SK-N-SH (cell line): ENCODE results near the gene CD200R1. TPM values are rescaled to one million over a fixed set of nuclear protein-coding genes. Genes with fewer than 3 reads are reported as not detected.
A peak's percentile ranks its signal among the peaks of the same experiment; 100 is the strongest.

ENCODE experiments used
- CTCF ChIA-PET: fragments of 300-600, 350-600 bp; formaldehyde crosslinking; extraction: SDS; loops from one replicate; lab custom pipeline; 2021; lab: Yijun Ruan, JAX
- POLR2A ChIA-PET: fragments of 350-600 bp; sonication (Branson Sonifier 250); formaldehyde crosslinking; extraction: SDS; loops from one replicate; lab custom pipeline; 2020; ENCODE audit warnings: antibody characterized with exemption, inconsistent platforms; lab: Yijun Ruan, JAX
- DNase-seq: peaks from one replicate; pipeline ENCODE4 v3.0.0; 2012
- H2AFZ ChIP-seq: fragments of 200-600 bp; sonication (generic); 2 replicates; pipeline ENCODE4 v1.8.1; 2016; ENCODE audit warnings: antibody characterized with exemption, mild to moderate bottlenecking, low read depth
- H3F3A ChIP-seq: fragments of 200-600 bp; sonication (generic); replicated peaks from 2 replicates; pipeline ENCODE3; 2016; ENCODE audit warnings: antibody characterized with exemption, mild to moderate bottlenecking; ENCODE audit not compliant: insufficient read depth
- H3K27ac ChIP-seq, 2 experiments: fragments of 200-500 bp in 1 of 2; fragments of 200-600 bp in 1 of 2; sonication (Bioruptor generic) in 1 of 2; sonication (generic), shearing (Covaris generic) in 1 of 2; 2 replicates each; pipeline versions ENCODE4 v1.5.1 to v1.6.1; 2014 to 2016; ENCODE audit warnings: low read depth in 2 of 2, inconsistent platforms in 1 of 2, low read length in 1 of 2, mild to moderate bottlenecking in 1 of 2, mixed read lengths in 1 of 2
- H3K27me3 ChIP-seq: fragments of 200-600 bp; sonication (generic), shearing (Covaris generic); 2 replicates; pipeline ENCODE4 v1.6.1; 2016; ENCODE audit warnings: mixed run types; ENCODE audit not compliant: insufficient read depth
- H3K36me3 ChIP-seq, 2 experiments: fragments of 200-500 bp in 1 of 2; fragments of 200-600 bp in 1 of 2; sonication (Bioruptor generic) in 1 of 2; sonication (generic) in 1 of 2; replicated peaks in 1 of 2; 2 replicates each; pipeline versions ENCODE3 to v1.5.1; 2014 to 2016; ENCODE audit warnings: low read length in 1 of 2, mild to moderate bottlenecking in 1 of 2; ENCODE audit not compliant: insufficient read depth in 2 of 2, control insufficient read depth in 1 of 2
- H3K4me1 ChIP-seq, 2 experiments: fragments of 200-500 bp in 1 of 2; fragments of 200-600 bp in 1 of 2; sonication (Bioruptor generic) in 1 of 2; sonication (generic), shearing (Covaris generic) in 1 of 2; 2 replicates each; pipeline versions ENCODE4 v1.5.1 to v1.6.1; 2014 to 2016; ENCODE audit warnings: low read depth in 1 of 2, low read length in 1 of 2, mixed run types in 1 of 2; ENCODE audit not compliant: insufficient read depth in 2 of 2, control insufficient read depth in 1 of 2
- H3K4me2 ChIP-seq: fragments of 200-600 bp; sonication (generic), shearing (Covaris generic); 2 replicates; pipeline ENCODE4 v1.6.1; 2017; ENCODE audit warnings: mixed run types
- H3K4me3 ChIP-seq, 2 experiments: fragments of 200-500 bp in 1 of 2; fragments of 200-600 bp in 1 of 2; sonication (Bioruptor generic) in 1 of 2; sonication (generic), shearing (Covaris generic) in 1 of 2; 2 replicates each; pipeline versions ENCODE4 v1.5.1 to v1.8.1; 2014 to 2016; ENCODE audit warnings: low read depth in 2 of 2, inconsistent platforms in 1 of 2, low read length in 1 of 2, mild to moderate bottlenecking in 1 of 2, mixed read lengths in 1 of 2, moderate library complexity in 1 of 2
- H3K79me2 ChIP-seq: fragments of 200-600 bp; sonication (generic); 2 replicates; pipeline ENCODE4 v1.8.1; 2017; ENCODE audit warnings: mild to moderate bottlenecking; ENCODE audit not compliant: insufficient read depth
- H3K9ac ChIP-seq: fragments of 200-600 bp; sonication (generic); 2 replicates; pipeline ENCODE4 v1.6.1; 2017; ENCODE audit warnings: mixed run types
- H3K9me2 ChIP-seq: fragments of 200-600 bp; sonication (generic); 2 replicates; pipeline ENCODE4 v1.6.1; 2017; ENCODE audit warnings: mixed run types
- H3K9me3 ChIP-seq: fragments of 200-600 bp; sonication (generic); 2 replicates; pipeline ENCODE4 v1.6.1; 2017; ENCODE audit warnings: mixed run types, mild to moderate bottlenecking, moderate library complexity
- H4K20me1 ChIP-seq: fragments of 200-600 bp; sonication (generic); 2 replicates; pipeline ENCODE4 v1.6.1; 2017; ENCODE audit warnings: mild to moderate bottlenecking, mixed run types; ENCODE audit not compliant: insufficient read depth
- CHD2 ChIP-seq: fragments of 150-350 bp; IDR thresholded peaks from 2 replicates; pipeline ENCODE4 v1.6.1; 2018; ENCODE audit warnings: low read length; ENCODE audit not compliant: partially characterized antibody
- CTCF ChIP-seq: fragments of 200-600 bp; sonication (generic); IDR thresholded peaks from 2 replicates; pipeline ENCODE4 v1.6.1; 2017; ENCODE audit warnings: antibody characterized with exemption, mild to moderate bottlenecking, moderate library complexity
- ELF1 ChIP-seq: IDR thresholded peaks from 2 replicates; pipeline ENCODE4 v1.4.0; 2012
- EZH2phosphoT487 ChIP-seq: fragments of 200-600 bp; sonication (generic); IDR thresholded peaks from 2 replicates; pipeline ENCODE4 v1.6.1; 2017; ENCODE audit warnings: low read depth, mixed run types, mild to moderate bottlenecking, antibody characterized with exemption, moderate library complexity, borderline replicate concordance
- FOSL2 ChIP-seq: IDR thresholded peaks from 2 replicates; pipeline ENCODE4 v1.4.0; 2012; ENCODE audit warnings: low read depth, mild to moderate bottlenecking, moderate library complexity, borderline replicate concordance
- FOXM1 ChIP-seq: IDR thresholded peaks from 2 replicates; pipeline ENCODE4 v1.4.0; 2012; ENCODE audit warnings: low read depth, mild to moderate bottlenecking
- GABPA ChIP-seq: IDR thresholded peaks from 2 replicates; pipeline ENCODE4 v1.4.0; 2012; ENCODE audit warnings: low read depth, mild to moderate bottlenecking
- GATA2 ChIP-seq: sonication (generic); formaldehyde crosslinking; IDR thresholded peaks from 2 replicates; pipeline ENCODE4 v1.5.0; 2020; ENCODE audit warnings: mild to moderate bottlenecking, missing genetic modification reagents
- IRF3 ChIP-seq: fragments of 150-350 bp; IDR thresholded peaks from 2 replicates; pipeline ENCODE4 v1.6.1; 2016; ENCODE audit warnings: mild to moderate bottlenecking, low read depth, low read length
- JUND ChIP-seq: IDR thresholded peaks from 2 replicates; pipeline ENCODE4 v1.4.0; 2012
- MEF2A ChIP-seq: IDR thresholded peaks from 2 replicates; pipeline ENCODE4 v1.4.0; 2012; ENCODE audit warnings: low read depth, borderline replicate concordance
- NRF1 ChIP-seq: IDR thresholded peaks from 2 replicates; pipeline ENCODE4 v1.6.1; 2012; ENCODE audit warnings: low read depth, mild to moderate bottlenecking, low read length
- PBX3 ChIP-seq: IDR thresholded peaks from 2 replicates; pipeline ENCODE4; 2012
- POLR2AphosphoS5 ChIP-seq: IDR thresholded peaks from 2 replicates; pipeline ENCODE4 v1.6.1; 2012; ENCODE audit warnings: low read depth, low read length
- RFX5 ChIP-seq: IDR thresholded peaks from 2 replicates; pipeline ENCODE4 v1.6.1; 2012; ENCODE audit warnings: mild to moderate bottlenecking, improper control_type of control experiment, low read length
- SIN3A ChIP-seq: IDR thresholded peaks from 2 replicates; pipeline ENCODE4 v1.6.1; 2012; ENCODE audit warnings: low read depth, mild to moderate bottlenecking, low read length, moderate library complexity, borderline replicate concordance
- SMC3 ChIP-seq: IDR thresholded peaks from 2 replicates; pipeline ENCODE4 v1.6.1; 2012; ENCODE audit warnings: low read depth, low read length, improper control_type of control experiment
- TCF12 ChIP-seq: IDR thresholded peaks from 2 replicates; pipeline ENCODE4 v1.4.0; 2012
- TEAD4 ChIP-seq: IDR thresholded peaks from 2 replicates; pipeline ENCODE4 v1.4.0; 2012; ENCODE audit warnings: mild to moderate bottlenecking, borderline replicate concordance; ENCODE audit not compliant: insufficient read depth
- USF1 ChIP-seq: IDR thresholded peaks from 2 replicates; pipeline ENCODE4 v1.4.0; 2012; ENCODE audit warnings: low read depth, borderline replicate concordance
- YY1 ChIP-seq: IDR thresholded peaks from 2 replicates; pipeline ENCODE4 v1.4.0; 2012; ENCODE audit warnings: low read depth, mild to moderate bottlenecking
- WGBS: methylation state at CpG from one replicate; pipeline ENCODE4 v1.1.6; 2017; ENCODE audit warnings: low lambda C conversion rate; 5-methylcytosine and 5-hydroxymethylcytosine counted together
- polyA plus RNA-seq, 3 experiments: library from polyadenylated mRNA; depleted of rRNA; stranded (reverse); fragments of >200 nt; gene quantifications; 2 replicates each; pipeline ENCODE4 v1.2.3, GENCODE V29; 2012
- TF ChIP-seq, protein P1 (sequence below): fragments of 150-350 bp; IDR thresholded peaks from 2 replicates; pipeline ENCODE4 v1.6.1; 2017; ENCODE audit warnings: antibody characterized with exemption, low read length, low read depth, borderline replicate concordance
- TF ChIP-seq, protein P2 (sequence below): IDR thresholded peaks from 2 replicates; pipeline ENCODE4 v1.6.1; 2012; ENCODE audit warnings: mild to moderate bottlenecking, low read depth, low read length, moderate library complexity

CD200R1 gene
- polyA plus RNA-seq, 1 of the 3 experiments (the other 2 are of a cell fraction), result 0.02 TPM

DNA sequence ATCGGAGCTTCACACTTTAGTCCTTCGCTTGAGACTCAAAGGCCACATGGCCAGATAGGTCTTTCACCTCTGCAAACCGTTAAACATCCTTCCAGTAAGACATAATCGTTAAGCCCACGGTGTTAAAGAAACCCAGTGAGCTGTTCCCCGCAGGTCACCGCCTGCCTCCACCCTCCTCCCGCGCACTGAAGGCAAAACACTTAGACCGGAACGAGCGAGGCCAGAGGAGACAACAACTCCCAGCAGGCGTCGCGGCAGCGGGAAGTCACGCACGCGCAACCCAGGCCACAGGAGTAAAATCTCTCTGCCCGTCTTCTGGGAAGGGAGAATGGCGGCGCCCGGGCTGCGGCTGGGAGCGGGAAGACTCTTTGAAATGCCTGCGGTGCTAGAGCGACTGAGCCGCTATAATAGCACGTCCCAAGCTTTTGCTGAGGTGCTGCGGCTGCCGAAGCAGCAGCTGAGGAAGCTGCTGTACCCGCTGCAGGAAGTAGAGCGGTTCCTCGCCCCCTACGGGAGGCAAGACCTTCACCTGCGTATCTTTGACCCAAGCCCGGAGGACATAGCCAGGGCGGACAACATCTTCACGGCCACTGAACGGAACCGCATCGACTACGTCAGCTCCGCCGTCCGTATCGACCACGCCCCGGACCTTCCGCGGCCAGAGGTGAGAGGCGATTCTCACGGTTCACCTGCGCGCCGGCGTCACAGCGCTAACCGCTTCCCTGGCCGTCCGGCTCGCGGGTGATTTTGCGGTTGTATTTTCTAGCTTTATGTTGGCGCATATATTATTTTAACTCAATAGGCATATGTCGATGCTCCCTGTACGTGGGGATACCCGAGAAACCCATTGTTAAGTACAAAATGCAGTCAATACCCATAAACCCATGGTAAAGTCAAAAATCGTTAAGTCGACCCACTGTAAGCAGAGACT is 16.0 kb upstream of the CD200R1 start, which contains the start of gene GTPBP8:
TSS of gene GTPBP8 (plus strand) at position 313 of the 931 bp plus-strand sequence. CDS start at position 329, 16 bp downstream.
- Histone ChIP-seq H3K27me3 (no peaks in the 10 kb centered on the region), H3K9me3 (no peaks in the 10 kb centered on the region), H4K20me1 (no peaks in the 10 kb centered on the region), H3F3A (peaks cover 6% of the 10 kb centered on the region), H3K4me1 (peaks cover 9 to 12% of the 10 kb centered on the region in 2 experiments; a peak in 3 of 4 replicates), H3K79me2 (peaks cover 42% of the 10 kb centered on the region), H3K9me2 (no peaks in the 10 kb centered on the region), H3K4me3 (peak within 1 kb of the TSS; percentile 82 to 88), H3K27ac (peak within 1 kb of the TSS; percentile 88 to 99), H3K4me2 (peak within 1 kb of the TSS; percentile 73), H3K9ac (peak within 1 kb of the TSS; percentile 79), H3K36me3 (peaks cover 5 to 8% of the 10 kb centered on the region in 2 experiments), H2AFZ (peak within 1 kb of the TSS; percentile 91)
- 3% methylated on average over 52 of the region's 70 CpGs for WGBS
- peak; percentile 87 for DNase-seq
- POLR2A ChIA-PET, result interaction anchor here (0.6 to 3.2 kb wide), 7 partner anchors 11 to 658 kb away, joined by 3 to 14 read pairs (median 3); partner anchors contain the start of gene CD200
- CTCF ChIA-PET, result interaction anchor here (0.6 to 4.1 kb wide), 11 partner anchors 9 to 753 kb away, joined by 3 to 21 read pairs (median 4); no protein-coding TSS in a partner anchor
- TF ChIP-seq FOSL2 (no peak), YY1 (peak; percentile 95), SMC3 (no peak), PBX3 (no peak), JUND (no peak), MEF2A (no peak), NRF1 (peak; percentile 89), POLR2AphosphoS5 (peak; percentile 95), IRF3 (no peak), FOXM1 (no peak), TCF12 (no peak), SIN3A (no peak), RFX5 (no peak), GABPA (peak; percentile 71), USF1 (no peak), CTCF (peak; percentile 25; the same call in 1 of the 2 replicates), ELF1 (peak; percentile 55; the same call in 1 of the 2 replicates), GATA2 (CRISPR knock-in tag) (no peak), CHD2 (peak; percentile 47), TEAD4 (no peak), EZH2phosphoT487 (no peak)
- TF ChIP-seq, protein P1, sequence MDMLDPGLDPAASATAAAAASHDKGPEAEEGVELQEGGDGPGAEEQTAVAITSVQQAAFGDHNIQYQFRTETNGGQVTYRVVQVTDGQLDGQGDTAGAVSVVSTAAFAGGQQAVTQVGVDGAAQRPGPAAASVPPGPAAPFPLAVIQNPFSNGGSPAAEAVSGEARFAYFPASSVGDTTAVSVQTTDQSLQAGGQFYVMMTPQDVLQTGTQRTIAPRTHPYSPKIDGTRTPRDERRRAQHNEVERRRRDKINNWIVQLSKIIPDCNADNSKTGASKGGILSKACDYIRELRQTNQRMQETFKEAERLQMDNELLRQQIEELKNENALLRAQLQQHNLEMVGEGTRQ, result no peak
- TF ChIP-seq, protein P2, sequence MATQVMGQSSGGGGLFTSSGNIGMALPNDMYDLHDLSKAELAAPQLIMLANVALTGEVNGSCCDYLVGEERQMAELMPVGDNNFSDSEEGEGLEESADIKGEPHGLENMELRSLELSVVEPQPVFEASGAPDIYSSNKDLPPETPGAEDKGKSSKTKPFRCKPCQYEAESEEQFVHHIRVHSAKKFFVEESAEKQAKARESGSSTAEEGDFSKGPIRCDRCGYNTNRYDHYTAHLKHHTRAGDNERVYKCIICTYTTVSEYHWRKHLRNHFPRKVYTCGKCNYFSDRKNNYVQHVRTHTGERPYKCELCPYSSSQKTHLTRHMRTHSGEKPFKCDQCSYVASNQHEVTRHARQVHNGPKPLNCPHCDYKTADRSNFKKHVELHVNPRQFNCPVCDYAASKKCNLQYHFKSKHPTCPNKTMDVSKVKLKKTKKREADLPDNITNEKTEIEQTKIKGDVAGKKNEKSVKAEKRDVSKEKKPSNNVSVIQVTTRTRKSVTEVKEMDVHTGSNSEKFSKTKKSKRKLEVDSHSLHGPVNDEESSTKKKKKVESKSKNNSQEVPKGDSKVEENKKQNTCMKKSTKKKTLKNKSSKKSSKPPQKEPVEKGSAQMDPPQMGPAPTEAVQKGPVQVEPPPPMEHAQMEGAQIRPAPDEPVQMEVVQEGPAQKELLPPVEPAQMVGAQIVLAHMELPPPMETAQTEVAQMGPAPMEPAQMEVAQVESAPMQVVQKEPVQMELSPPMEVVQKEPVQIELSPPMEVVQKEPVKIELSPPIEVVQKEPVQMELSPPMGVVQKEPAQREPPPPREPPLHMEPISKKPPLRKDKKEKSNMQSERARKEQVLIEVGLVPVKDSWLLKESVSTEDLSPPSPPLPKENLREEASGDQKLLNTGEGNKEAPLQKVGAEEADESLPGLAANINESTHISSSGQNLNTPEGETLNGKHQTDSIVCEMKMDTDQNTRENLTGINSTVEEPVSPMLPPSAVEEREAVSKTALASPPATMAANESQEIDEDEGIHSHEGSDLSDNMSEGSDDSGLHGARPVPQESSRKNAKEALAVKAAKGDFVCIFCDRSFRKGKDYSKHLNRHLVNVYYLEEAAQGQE, result no peak
